ENCODE measurements around the gene BCL2.

The BCL2 gene

DNA sequence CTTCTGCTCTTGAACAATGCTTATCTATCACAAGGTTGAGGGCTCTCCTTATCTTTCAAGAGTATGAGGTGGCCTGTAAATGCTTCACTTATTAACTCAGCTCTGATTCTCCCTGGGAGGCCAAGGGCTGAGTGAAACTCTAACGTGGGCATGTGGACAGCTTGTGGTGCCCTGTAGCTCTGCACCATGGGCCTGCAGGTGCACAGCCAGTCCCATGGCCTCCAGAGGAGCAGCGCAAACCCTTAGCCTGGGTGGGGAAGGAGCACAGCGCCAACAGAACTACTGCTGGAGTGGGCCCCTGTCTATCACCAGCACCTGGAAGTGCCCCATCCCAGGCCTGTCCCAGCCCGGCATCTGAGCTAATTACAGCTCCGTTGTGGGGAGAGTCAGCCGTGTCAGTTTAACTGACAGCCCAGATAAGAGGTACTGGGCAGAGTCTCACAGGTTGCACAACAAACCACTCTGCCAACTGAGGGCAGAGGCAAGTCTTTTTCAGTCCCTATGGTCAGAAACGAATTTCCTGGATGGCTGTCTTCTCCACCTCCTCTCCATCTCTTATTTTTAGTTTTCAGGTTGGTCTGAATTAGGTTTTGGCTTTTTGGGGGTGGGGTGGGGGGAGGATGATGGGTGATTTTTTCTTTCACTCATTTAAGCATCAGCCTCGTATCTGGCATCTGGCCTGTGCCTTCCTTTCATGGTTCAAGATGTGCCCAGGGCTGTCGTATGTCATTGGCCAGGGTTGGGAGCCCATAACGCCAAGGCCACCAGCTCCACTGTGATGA is 219.5 kb downstream of the BCL2 start:
- no peak for DNase-seq

GRCh38 chr18:63099091-63099840 is 220.3 kb downstream of the BCL2 start:
- no peak for DNase-seq

- no peak for DNase-seq
Measured at GRCh38 chr18:63098018-63098981, 221.3 kb downstream of the BCL2 start.

- DNase-seq = no peak
Measured at GRCh38 chr18:63097178-63097577, 222.4 kb downstream of the BCL2 start.

DNA sequence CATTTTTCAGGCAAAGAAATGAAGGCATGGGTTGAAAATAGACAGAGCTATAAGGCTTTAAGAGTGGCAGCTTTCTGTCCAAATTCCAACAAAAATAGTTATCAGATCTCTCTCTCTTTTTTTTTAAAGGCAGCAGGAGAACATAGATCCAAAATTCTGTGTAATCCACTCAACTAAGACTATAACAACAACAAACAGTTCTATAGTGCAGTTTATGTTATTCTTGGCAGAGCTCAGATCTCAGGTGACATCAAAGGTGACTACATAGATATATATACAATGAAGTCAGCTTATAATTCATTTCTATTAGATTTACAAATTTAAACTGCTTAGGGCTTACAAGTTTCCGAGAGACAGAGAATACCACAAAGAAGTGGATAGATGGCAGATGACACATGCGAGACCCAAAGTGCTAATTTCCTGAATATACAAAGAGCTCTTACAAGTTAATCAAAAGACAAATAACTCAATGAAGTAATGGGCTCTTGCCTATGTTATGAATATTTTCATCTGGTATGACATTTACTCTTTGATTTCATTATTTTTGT is 223.2 kb downstream of the BCL2 start:
- DNase-seq = no peak

DNA sequence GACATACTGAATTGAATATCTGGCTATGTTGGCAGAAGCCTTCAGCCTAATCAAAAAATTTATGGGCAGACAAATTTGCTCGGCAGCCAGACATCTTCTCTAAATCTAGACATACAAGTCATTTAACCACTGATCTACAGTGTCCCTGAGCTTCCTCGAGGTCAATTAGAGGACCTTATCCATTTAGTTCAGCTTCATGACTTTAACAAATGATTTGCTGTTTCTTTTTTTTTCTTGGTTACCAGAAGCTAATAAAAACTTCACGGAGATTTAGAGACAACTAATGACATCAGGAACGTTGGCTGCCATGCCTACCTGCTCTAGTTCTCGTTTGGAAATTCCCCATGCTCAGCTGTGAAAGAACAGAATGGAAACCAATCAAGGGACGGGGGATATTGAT is 223.8 kb downstream of the BCL2 start:
- no peak for DNase-seq

DNA sequence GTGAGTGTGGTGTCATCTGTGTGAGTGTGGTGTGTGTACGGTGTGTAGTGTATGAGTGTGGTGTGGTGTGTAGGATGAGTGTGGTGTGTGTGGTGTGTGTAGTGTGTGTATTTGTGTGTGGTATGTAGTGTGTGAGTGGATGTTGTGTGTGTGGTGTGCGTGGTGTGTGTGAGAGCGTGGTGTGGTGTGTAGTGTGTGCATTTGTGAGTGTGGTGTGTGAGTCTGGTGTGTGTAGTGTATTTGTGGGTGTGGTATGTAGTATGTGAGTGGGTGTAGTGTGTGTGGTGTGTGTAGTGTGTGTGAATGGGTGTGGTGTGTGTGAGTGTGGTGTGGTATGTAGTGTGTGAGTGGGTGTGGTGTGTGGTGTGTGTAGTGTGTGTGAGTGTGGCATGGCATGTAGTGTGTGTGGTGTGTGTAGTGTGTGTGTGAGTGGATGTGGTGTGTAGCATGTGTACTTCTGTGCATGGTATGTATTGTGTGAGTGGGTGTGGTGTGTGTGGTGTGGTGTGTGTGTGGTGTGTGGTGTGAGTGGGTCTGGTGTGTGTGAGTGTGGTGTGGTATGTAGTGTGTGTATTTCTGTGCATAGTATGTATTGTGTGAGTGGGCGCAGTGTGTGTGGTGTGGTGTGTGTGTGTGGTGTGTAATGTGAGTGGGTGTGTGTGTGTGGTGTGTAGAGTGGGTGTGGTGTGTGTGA is 227.8 kb downstream of the BCL2 start:
- no peak for DNase-seq

GRCh38 chr18:63090334-63090733 is 229.2 kb downstream of the BCL2 start:
- no peak for DNase-seq

GRCh38 chr18:63089041-63089440 is 230.5 kb downstream of the BCL2 start:
- DNase-seq = no peak

- no peak for DNase-seq
Measured at GRCh38 chr18:63088262-63088661, 231.3 kb downstream of the BCL2 start.

DNA sequence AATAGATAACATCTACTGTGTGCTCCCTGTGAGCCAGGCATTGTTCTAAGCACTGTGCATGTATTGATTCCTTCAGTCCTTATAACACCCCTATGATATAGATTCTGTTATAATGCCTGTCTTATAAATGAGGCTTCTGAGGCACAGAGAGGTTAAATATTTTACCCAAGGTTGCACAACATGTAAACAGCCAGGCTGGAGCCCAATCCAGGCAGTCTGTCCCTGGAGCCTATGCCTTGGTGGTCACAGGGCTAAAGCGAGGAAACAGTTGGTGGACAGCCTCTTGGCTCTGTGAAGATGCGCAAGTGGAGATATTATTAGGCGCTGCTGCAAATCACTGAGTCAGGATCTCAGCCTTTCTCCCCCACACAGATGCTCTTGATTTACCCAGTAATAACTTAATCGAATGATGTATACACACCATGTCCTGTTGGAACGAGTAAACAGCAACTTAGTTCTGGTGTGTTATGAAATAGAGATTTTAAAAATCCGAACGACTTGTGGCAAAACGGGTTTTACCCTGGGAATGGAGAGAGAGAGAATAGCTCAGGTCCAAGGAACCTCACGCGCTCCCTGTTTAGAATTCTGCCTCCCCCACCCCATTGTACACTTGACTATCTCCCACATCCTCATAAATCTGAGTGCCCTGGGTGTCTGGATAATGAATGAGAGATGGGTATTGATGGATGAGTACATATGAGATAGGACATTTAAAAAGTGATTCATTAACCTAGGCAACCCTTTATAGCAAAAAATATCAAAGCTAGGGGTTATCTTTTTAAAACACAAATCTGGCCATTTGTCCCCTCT is 231.9 kb downstream of the BCL2 start:
- DNase-seq = no peak

GRCh38 chr18:63085611-63086010 is 234.0 kb downstream of the BCL2 start:
- DNase-seq = no peak

DNA sequence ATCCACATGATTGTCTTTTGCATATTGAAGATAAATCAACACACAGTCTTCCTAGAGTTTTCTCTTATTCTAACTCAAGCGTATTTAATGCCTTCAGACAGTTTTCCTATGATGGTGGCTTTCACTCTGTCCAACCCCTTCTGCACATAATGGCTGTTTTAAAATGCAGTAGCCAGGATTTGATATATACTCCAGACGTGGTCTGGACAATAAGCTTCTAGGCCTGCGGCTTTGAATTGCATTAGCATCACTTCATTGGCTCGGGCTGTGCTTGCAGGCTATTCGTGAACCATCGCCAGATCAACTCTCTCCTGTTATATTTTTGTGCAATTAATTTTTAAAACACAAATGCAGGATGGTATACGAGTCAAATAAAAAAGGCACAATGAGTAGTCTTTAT is 235.3 kb downstream of the BCL2 start:
- no peak for DNase-seq

- no peak for DNase-seq
Measured at GRCh38 chr18:63083555-63083954, 236.0 kb downstream of the BCL2 start.

DNA sequence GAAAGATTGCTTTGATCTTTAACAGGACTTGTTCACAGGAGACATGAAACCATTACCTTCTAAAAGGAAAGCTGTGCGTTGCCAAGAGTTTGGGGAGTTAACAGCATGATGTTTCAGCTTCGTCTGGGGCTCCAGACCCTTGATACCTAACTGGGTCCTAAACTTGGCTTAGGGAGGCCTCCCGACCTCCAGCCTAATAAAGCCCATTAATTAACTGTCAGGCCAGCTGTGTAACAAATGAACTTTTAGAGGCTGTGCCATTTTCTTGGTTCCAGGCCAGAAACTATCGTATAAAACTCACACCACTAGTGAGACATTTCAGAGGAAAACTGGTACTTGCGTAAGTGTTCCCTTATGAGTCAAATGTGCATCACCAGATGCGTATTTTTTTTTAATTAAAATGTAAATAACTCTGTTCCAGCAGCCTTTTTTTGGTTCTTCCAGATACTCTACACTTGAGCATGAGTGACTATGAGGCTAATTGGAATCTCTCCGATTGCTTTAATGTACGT is 236.5 kb downstream of the BCL2 start:
- DNase-seq = no peak

DNA sequence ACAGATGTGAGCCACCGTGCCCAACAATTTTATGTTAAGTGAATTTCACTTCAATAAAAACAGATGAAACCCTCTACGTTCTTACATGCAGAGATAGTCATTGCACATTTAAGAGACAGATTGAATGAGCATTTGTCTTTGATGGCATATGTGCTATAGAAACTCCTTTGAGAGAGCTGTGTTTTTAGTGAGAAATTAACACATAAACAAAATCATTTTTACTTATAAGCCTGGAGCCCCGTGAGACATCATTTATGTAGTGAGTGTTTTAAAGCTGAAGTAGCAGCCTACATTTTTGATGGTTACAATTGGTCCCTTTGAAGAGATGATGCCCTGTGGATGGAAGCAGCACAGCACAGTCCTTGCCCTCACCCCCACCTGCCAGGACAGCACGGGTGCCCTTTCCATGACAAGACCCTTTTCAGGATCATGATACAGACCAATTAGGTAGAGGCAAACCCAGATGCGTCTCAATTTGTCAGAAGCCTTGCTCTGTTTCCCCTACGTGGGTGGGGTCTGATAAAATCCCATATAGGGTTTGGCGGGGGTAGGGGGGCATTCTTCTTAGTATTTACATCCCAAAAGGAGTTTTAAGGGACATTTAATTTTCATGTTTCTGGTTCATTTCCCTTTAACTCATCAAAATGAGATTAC is 237.1 kb downstream of the BCL2 start:
- no peak for DNase-seq

DNA sequence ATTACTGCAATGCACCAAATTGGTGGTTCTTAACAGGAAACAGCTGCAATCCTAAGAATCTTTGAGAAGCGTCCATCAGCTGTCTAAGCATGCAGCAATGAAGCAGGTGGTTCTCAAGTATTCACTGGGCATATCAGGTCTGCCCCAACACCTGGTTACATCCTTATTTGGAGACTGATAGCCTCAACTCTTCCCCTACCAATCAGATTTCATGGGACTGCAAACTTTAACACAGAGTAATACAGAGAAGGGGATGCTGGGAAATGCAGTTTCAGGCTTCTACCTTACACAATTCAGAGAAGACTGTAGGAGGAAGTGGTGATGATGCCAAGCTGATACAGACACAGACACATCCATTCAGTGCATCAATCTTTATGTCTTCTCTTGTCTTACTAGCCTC is 240.5 kb downstream of the BCL2 start:
- DNase-seq = no peak

GRCh38 chr18:63078471-63078870 is 241.1 kb downstream of the BCL2 start:
- DNase-seq = no peak

- peak; percentile 56 for DNase-seq
Measured at GRCh38 chr18:63074981-63075404, 244.6 kb downstream of the BCL2 start.

- no peak for DNase-seq
Measured at GRCh38 chr18:63073481-63073880, 246.1 kb downstream of the BCL2 start.

All from NCI-H2029 treated with DMSO at 0.1 percent for 48 hours (cell line).